ENCODE results near the gene CTNND1. TPM values are rescaled to one million over a fixed set of nuclear protein-coding genes. Genes with fewer than 3 reads are reported as not detected.
A peak's percentile ranks its signal among the peaks of the same experiment; 100 is the strongest.

CTNND1 gene
- total RNA-seq, 1 donor from 2014 or later, result 131 TPM

GRCh38 chr11:57729479-57729878 lies 32.1 kb upstream of the CTNND1 start:
- no peak overlapping the region for H3K4me3 ChIP-seq (ENCODE audit: low read depth, low read length)
- no peak for FAIRE-seq
- no peaks in the 10 kb centered on the region for H3K27me3 ChIP-seq (ENCODE audit: control insufficient read depth, insufficient read depth, low read length)
- no peak for DNase-seq (ENCODE audit: low read depth)
- TF ChIP-seq, protein P1, sequence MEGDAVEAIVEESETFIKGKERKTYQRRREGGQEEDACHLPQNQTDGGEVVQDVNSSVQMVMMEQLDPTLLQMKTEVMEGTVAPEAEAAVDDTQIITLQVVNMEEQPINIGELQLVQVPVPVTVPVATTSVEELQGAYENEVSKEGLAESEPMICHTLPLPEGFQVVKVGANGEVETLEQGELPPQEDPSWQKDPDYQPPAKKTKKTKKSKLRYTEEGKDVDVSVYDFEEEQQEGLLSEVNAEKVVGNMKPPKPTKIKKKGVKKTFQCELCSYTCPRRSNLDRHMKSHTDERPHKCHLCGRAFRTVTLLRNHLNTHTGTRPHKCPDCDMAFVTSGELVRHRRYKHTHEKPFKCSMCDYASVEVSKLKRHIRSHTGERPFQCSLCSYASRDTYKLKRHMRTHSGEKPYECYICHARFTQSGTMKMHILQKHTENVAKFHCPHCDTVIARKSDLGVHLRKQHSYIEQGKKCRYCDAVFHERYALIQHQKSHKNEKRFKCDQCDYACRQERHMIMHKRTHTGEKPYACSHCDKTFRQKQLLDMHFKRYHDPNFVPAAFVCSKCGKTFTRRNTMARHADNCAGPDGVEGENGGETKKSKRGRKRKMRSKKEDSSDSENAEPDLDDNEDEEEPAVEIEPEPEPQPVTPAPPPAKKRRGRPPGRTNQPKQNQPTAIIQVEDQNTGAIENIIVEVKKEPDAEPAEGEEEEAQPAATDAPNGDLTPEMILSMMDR (IDR thresholded peaks at IDR 0.05; ENCODE audit: insufficient read depth, low read length, severe bottlenecking), result no peak
- no peaks in the 10 kb centered on the region for H3K36me3 ChIP-seq (ENCODE audit: control insufficient read depth, insufficient read depth, low read length)

DNA sequence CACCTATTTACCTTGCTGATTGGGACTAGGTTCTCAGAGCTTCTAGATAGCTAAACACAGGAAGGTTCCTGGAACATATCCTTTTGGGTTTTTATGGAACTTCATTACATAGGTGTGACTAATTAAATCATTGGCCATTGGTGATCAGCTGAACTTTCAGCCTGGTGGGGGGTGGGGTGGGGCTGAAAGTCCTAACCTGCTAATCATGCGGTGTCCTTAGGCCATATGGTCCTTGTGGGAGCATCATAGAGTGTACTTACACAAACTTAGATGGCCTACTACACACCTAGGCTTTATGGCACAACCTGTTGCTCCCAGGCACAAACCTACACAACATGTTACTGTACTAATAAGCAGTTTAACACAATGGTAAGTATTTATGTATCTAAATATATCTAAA lies 28.9 kb upstream of the CTNND1 start:
- DNase-seq (ENCODE audit: low read depth), result no peak
- Histone ChIP-seq H3K27me3 (ENCODE audit: control insufficient read depth, insufficient read depth, low read length) (no peaks in the 10 kb centered on the region), H3K4me3 (ENCODE audit: low read depth, low read length) (no peak overlapping the region), H3K36me3 (ENCODE audit: control insufficient read depth, insufficient read depth, low read length) (peaks cover 1% of the 10 kb centered on the region)
- no peak for FAIRE-seq
- TF ChIP-seq, protein P1 (IDR thresholded peaks at IDR 0.05; ENCODE audit: insufficient read depth, low read length, severe bottlenecking), result no peak

DNA sequence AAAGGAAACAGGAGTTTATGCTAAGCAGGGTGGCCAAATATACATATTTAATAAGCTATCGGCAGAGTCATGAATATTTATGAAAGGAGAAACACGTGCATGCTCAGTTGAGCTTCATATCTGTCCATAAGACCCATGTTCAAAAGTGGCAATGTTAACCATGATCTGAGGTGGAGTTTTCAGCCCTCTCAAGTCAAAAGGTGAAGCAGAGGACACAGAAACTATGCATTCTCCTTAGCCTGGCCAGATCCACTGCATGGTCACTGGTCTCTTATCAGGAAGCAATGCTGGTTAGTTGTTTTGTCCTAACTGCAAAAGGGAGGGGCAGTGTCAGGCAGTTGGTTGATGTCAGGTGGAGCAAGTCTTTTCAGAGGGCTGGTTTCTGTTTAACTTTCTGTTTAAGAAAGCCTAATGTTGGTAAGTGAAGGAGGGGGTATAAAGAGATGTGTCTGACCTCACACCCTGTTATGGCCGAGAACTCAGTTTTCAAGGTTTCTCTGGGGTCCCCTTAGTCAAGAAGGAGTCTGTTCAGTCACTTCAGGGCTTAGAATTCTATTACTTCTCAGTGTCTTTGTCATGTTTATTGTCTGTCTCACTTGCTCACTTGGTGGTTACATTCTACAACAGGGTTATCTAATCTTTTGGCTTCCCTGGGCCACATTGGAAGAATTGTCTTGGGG lies 25.8 kb upstream of the CTNND1 start:
- no peak overlapping the region for H3K4me3 ChIP-seq (ENCODE audit: low read depth, low read length)
- DNase-seq (ENCODE audit: low read depth) (no peak), FAIRE-seq (no peak)
- TF ChIP-seq, protein P1 (IDR thresholded peaks at IDR 0.05; ENCODE audit: insufficient read depth, low read length, severe bottlenecking), result no peak
- H3K36me3 ChIP-seq (ENCODE audit: control insufficient read depth, insufficient read depth, low read length), result peaks cover 7% of the 10 kb centered on the region
- H3K27me3 ChIP-seq (ENCODE audit: control insufficient read depth, insufficient read depth, low read length), result no peaks in the 10 kb centered on the region

DNA sequence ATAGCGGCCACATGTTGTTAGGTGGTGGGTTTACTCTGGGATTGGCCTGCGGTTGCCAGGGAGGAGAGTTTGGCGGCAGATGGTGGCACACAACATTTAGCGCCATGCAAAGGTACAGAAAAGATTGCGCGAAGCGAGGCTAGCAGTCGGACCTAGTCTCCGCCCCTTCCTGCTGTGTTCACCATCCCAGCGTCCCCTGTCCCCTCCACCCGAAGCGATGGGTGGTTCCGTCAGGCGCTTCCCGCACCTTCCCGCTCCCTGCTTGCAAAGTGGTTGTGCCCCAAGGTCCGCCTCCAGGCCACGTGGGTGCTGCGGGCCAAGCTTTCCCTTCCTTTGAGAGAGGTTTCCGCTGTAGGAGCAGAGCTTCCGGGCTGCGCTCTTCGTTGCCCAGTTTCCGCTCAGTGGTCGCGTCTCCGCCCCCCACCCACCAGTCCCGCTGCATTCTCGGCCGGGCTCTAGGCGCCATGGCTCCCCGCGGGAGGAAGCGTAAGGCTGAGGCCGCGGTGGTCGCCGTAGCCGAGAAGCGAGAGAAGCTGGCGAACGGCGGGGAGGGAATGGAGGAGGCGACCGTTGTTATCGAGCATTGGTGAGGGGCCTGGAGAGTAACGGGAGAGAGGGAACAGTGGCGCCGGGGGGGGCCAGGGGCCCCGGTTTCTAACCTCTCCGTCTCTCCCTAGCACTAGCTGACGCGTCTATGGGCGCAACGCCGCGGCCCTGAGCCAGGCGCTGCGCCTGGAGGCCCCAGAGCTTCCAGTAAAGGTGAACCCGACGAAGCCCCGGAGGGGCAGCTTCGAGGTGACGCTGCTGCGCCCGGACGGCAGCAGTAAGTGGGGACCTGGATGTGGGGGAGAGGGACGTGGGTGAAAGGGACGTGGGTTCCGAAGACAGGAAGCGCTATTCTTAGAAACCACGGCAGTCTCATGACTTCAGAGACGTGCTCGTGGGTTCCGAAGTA lies 20.2 kb upstream of the CTNND1 start, which contains the start of gene SELENOH:
Gene SELENOH, plus strand, starts transcription at position 360 of the 955 bp plus-strand sequence. Its CDS starts 105 bp downstream, at position 465.
- DNase-seq (ENCODE audit: low read depth) (peak; percentile 90), FAIRE-seq (no peak)
- TF ChIP-seq, protein P1 (IDR thresholded peaks at IDR 0.05; ENCODE audit: insufficient read depth, low read length, severe bottlenecking), result no peak
- Histone ChIP-seq H3K4me3 (ENCODE audit: low read depth, low read length) (peak within 1 kb of the TSS; percentile 94), H3K36me3 (ENCODE audit: control insufficient read depth, insufficient read depth, low read length) (peaks cover 18% of the 10 kb centered on the region), H3K27me3 (ENCODE audit: control insufficient read depth, insufficient read depth, low read length) (no peaks in the 10 kb centered on the region)

- no peak for DNase-seq (ENCODE audit: low read depth)
- Histone ChIP-seq H3K4me3 (ENCODE audit: low read depth, low read length) (peak overlapping the region; percentile 94), H3K36me3 (ENCODE audit: control insufficient read depth, insufficient read depth, low read length) (peaks cover 18% of the 10 kb centered on the region), H3K27me3 (ENCODE audit: control insufficient read depth, insufficient read depth, low read length) (no peaks in the 10 kb centered on the region)
- no peak for FAIRE-seq
- TF ChIP-seq, protein P1 (IDR thresholded peaks at IDR 0.05; ENCODE audit: insufficient read depth, low read length, severe bottlenecking), result no peak
These were observed 19.5 kb upstream of the CTNND1 start for GRCh38 chr11:57742087-57742452.

Measured in bronchial epithelial cell (primary cell).